PFSK-1 (cell line): Measurements from ENCODE around the gene CSNK2A2.

Source experiments
- FOXP2 ChIP-seq: optimal IDR thresholded peaks from 2 replicates; pipeline ENCODE3; 2011; ENCODE audit warnings: borderline replicate concordance, control low read depth, inconsistent platforms; ENCODE audit not compliant: insufficient read depth; ENCODE audit errors: extremely low read length, extremely low read depth
- POLR2AphosphoS5 ChIP-seq: IDR thresholded peaks from 2 replicates; pipeline ENCODE4 v1.6.1; 2012; ENCODE audit warnings: low read depth, mild to moderate bottlenecking, control low read depth, low read length, moderate library complexity
- REST ChIP-seq, 2 experiments: IDR thresholded peaks; 2 replicates each; pipeline versions ENCODE4 v1.6.1 to v1.8.0; 2011 to 2012; ENCODE audit warnings: low read depth in 2 of 2, low read length in 2 of 2, control low read depth in 1 of 2, inconsistent platforms in 1 of 2, mild to moderate bottlenecking in 1 of 2, moderate library complexity in 1 of 2; ENCODE audit not compliant: insufficient read depth in 1 of 2
- SIN3A ChIP-seq: IDR thresholded peaks from 2 replicates; pipeline ENCODE4 v1.6.1; 2012; ENCODE audit warnings: mild to moderate bottlenecking, low read length, moderate library complexity, borderline replicate concordance; ENCODE audit not compliant: insufficient read depth
- TAF1 ChIP-seq: IDR thresholded peaks from 2 replicates; pipeline ENCODE4 v1.6.1; 2012; ENCODE audit warnings: low read length, control low read depth, borderline replicate concordance; ENCODE audit not compliant: insufficient read depth

Gene CSNK2A2

GRCh38 chr16:58124601-58124915 lies 73.3 kb downstream of the CSNK2A2 start:
- no peak for TF ChIP-seq POLR2AphosphoS5
- TF ChIP-seq SIN3A, result no peak
- no peak for TF ChIP-seq TAF1
- no peak for TF ChIP-seq FOXP2
- no peak for TF ChIP-seq REST (IDR thresholded peaks at IDR 0.05; ENCODE audit: insufficient read depth in 1 of 2, low read depth in 2 of 2, low read length in 2 of 2)

DNA sequence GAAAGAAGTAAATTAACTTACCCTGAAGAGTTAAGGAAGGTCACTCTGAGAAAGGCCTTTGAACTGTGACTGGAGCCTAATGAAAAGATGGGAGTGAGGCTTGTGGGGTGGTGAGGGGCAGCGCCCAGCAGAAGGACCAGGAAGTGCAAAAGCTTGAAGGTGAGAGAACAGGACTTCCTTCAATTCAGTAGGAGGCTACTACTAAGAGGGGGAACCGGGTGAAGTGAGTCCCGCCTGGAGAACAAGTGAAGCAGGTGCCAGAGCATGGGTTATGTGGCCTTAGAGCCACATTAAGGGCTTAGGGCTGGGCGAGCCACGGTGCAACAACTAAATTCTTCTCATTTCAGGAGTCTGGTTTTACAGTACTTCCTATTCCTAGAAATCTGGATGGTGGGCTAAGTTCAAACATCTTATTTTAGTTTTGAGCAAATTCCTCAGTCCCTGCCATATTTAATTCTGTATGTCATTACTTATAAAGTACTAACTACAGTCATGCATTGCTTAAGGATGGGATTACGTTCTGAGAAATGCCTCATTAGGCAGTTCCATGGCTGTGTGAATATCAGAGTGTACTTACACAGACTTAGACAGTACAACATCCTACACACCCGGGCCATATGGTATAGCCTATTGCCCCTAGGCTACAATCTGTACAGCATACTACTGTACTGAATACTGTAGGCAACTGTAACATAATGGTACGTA lies 73.9 kb downstream of the CSNK2A2 start:
- TF ChIP-seq SIN3A (no peak), TAF1 (no peak), FOXP2 (no peak), POLR2AphosphoS5 (no peak), REST (IDR thresholded peaks at IDR 0.05; ENCODE audit: insufficient read depth in 1 of 2, low read depth in 2 of 2, low read length in 2 of 2) (no peak)

GRCh38 chr16:58121132-58121531 lies 76.8 kb downstream of the CSNK2A2 start:
- no peak for TF ChIP-seq TAF1
- TF ChIP-seq FOXP2, result no peak
- TF ChIP-seq POLR2AphosphoS5, result no peak
- TF ChIP-seq REST (IDR thresholded peaks at IDR 0.05; ENCODE audit: insufficient read depth in 1 of 2, low read depth in 2 of 2, low read length in 2 of 2), result no peak
- no peak for TF ChIP-seq SIN3A

- no peak for TF ChIP-seq TAF1
- no peak for TF ChIP-seq FOXP2
- no peak for TF ChIP-seq SIN3A
- TF ChIP-seq POLR2AphosphoS5, result no peak
- TF ChIP-seq REST (IDR thresholded peaks at IDR 0.05; ENCODE audit: insufficient read depth in 1 of 2, low read depth in 2 of 2, low read length in 2 of 2), result no peak
These were observed 77.7 kb downstream of the CSNK2A2 start for GRCh38 chr16:58120234-58120633.

DNA sequence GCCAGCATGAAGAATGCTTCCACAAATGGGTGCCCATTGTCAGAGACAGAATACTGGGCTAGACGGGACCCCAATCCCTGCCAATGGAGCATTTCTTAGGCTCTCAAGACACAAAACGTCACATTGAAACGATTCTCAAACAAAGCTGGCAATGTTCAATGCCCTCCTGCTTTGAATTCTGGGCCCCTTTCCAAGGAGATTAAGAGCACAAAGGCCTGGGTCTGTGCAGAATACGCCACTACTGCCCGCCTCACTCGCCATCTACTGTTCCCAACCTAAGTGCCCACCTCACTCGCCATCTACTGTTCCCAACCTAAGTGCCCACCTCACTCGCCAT lies 78.4 kb downstream of the CSNK2A2 start:
- no peak for TF ChIP-seq TAF1
- no peak for TF ChIP-seq REST (IDR thresholded peaks at IDR 0.05; ENCODE audit: insufficient read depth in 1 of 2, low read depth in 2 of 2, low read length in 2 of 2)
- no peak for TF ChIP-seq FOXP2
- TF ChIP-seq SIN3A, result no peak
- TF ChIP-seq POLR2AphosphoS5, result no peak
